Myocyte (in vitro differentiated cells): ENCODE results near the gene MBD6. TPM values are rescaled to one million over a fixed set of nuclear protein-coding genes. Genes with fewer than 3 reads are reported as not detected.
A peak's percentile ranks its signal among the peaks of the same experiment; 100 is the strongest.
"Not testable (repeated sequence)": the region's sequence is repeated elsewhere in the genome, so short reads cannot be mapped to it uniquely, and the experiment has no call there.

Source experiments
- DNase-seq: peaks from one replicate; pipeline ENCODE4 v3.0.0-alpha.2; 2012; ENCODE audit warnings: low read depth
- total RNA-seq: library from RNA; depleted of rRNA; stranded (reverse); fragments of >200 nt; gene quantifications from 2 replicates; pipeline ENCODE4 v1.2.3, GENCODE V29; 2014

The MBD6 gene
- total RNA-seq, 1 donor from 2014 or later = 8.2 TPM

DNA sequence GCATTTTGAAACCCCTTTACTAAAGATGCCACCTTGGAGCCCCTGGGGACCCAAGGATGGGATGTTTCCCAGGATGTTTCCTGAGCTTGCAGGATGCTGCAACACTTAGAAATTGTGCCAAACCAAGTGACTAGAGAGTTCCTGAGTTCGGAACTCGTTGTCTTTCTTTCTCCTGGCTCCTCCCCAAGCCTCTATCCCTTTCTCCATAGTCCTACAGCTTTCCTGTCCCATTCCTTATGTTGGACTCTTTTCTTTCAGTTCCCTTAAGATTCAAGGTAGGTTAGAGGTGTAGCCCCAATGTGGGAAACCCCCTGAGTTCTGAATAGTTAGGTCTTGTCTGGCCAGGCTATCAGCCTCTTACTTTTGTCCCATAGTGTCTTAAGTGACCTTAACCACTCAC, 25.9 kb downstream of the MBD6 start:
- DNase-seq = no peak

DNA sequence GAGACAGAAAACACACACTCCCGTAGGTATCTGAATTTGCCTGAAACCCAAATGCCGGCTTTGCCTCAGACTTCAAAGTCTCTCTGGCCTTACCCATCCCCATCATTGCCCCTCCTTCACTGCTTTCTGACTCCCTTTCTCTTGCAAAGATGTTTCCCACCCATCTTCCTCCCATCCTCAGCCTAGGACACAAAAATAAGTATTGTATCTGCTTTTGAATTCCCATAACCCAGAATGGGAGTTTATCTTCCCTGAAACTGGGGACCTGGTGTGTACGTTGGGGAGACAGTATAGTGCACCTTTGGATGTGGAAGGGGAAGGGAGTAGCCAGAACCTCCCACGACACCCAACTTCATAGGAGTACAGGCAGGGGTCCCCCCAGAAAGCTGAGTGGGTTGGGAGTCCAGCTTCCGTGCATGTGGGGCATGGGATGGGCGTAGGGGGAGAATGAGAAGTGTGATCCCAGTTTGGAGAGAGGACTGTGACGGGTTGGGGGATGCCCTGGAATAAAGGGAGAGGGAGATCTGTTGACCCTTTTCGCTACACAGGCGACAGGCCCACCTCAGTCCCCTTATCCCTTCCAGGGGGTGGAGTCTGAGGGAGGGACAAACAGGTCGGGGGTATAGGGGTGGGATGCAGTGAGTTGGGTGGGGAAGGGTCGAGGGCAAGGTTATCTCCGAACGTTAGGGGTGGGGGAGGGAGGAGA, 26.7 kb downstream of the MBD6 start:
- DNase-seq = no peak

- no peak for DNase-seq
Observed at GRCh38 chr12:57549909-57550640, 27.5 kb downstream of the MBD6 start, which contains the start of gene KIF5A. TSS of gene KIF5A (plus strand) at chr12:57550044. CDS start at chr12:57550272, 228 bp downstream.

DNA sequence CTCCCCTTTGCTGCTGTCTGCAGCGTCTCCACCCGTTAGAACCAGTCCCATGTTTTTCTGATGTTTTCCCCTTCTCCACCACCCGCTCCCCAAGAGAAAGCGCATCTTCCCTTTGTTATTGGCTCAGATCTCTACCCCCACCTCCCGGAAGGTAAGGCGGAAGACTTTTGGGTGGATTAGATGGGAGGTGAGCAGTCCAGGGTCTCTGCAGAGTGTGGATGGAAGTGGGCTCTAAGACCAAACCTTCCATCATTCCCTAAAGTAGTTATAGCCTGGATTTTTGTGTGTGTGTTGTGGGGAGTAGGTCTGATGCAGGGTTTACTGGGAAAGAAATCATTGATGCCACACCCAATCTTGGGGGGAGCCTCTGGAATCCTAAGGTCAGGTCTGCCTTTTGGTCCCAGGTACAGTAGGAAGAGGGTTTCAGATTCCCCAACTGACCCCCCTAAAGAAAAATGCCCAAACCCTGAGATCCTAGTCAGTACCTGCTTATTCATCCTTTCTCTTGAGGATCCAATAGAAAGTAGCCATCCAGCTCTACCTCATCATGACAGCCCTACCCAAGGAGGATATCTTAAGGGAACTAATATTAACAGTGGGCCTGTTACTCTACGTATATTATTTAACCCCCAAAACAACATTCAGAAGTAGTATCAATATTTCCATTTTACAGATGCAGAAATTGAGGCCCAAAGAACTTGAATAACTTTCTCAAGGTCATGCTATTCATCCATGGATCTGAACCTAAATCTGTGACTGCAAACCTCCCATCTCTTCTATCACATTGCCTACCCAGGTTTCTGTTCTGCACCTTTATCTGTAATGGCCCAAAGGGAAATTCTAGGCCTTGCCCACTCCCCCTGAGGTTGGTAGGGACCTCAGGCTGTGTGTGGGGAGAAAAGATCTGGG, 28.3 kb downstream of the MBD6 start:
- no peak for DNase-seq

GRCh38 chr12:57551637-57552305, 29.1 kb downstream of the MBD6 start:
- DNase-seq = no peak

- DNase-seq = no peak
Observed at GRCh38 chr12:57552306-57552651, 29.7 kb downstream of the MBD6 start.

DNA sequence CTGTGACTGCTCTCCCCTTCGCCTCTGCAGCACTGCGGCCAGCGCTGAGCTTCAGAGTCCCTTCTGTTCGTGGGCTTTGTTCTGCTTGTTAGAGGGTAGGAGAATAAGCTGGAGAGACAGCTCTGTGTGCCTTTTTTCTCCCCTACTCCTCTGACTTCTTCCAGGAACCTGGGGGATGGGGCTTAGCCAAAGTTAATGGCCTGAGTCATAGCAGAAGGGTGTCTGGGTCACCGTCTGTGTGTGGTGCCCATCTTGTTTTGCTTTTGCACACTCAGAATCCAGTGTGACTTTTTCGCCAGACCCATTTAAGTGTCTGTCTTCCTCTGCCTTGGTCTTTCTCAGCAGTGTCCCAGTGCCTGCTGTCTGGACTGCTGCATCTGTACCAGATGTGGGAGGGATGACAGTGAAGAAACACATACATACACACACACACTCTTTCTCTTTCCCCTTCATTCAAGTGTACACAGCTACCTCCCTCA, 30.2 kb downstream of the MBD6 start:
- DNase-seq = no peak

- no peak for DNase-seq
Observed at GRCh38 chr12:57553343-57554202, 30.9 kb downstream of the MBD6 start.

DNA sequence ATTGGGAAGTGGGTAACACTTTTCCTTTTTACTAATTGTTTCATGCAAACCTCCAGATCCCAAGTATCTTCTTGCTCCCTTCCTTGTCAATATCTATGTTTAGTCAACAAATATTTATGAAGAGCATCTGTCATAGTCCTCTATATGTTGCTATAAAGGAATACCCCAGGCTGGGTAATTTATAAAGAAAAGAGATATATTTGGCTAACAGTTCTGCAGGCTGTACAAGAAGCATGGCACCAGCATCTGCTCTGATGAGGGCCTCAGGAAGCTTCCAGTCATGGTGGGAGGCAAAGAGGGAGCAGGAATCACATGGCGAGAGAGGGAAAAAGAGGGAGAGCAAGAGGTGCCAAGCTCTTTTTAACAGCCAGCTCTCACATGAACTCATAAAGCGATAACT, 31.8 kb downstream of the MBD6 start:
- no peak for DNase-seq

DNA sequence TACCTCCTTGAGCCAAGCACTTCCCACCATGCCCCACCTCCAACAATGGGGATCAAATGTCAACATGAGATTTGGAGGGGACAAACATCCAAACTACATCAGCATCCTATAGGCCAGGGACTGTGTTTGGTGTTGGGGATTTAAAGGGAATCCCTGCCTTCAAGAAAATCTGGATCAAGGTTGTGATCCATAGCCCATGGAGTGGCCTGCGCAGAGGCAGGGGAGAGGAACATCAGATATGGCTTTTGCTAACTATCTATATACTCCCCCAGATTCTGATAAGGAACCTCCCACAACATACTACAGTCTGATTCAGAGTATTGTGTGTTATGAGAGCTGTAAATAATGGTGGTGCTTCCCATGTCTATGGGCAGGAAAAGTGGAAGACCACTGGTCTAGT, 32.3 kb downstream of the MBD6 start:
- DNase-seq = no peak

GRCh38 chr12:57558864-57559263, 36.2 kb downstream of the MBD6 start:
- DNase-seq = no peak

GRCh38 chr12:57560516-57560915, 37.9 kb downstream of the MBD6 start:
- no peak for DNase-seq

DNA sequence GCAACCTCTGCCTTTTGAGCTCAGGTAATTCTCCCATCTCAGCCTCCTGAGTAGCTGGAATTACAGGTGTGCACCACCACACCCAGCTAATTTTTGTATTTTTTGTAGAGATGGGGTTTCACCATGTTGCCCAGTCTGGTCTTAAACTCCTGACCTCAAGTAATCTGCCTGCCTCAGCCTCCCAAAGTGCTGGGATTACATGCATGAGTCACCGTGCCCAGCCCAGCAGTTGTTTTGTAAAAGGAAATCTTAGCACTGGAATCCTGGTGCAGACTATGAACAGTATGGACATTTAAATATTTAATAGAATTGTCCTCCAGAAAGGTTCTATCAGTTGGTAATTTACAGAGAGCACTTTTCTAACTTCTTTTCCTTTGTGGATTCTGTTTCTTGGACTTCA, 38.5 kb downstream of the MBD6 start:
- peak; percentile 38 for DNase-seq

GRCh38 chr12:57563358-57563757, 40.7 kb downstream of the MBD6 start:
- no peak for DNase-seq

GRCh38 chr12:57564178-57564740, 41.6 kb downstream of the MBD6 start:
- no peak for DNase-seq

GRCh38 chr12:57568838-57569237, 46.2 kb downstream of the MBD6 start:
- DNase-seq = no peak

DNA sequence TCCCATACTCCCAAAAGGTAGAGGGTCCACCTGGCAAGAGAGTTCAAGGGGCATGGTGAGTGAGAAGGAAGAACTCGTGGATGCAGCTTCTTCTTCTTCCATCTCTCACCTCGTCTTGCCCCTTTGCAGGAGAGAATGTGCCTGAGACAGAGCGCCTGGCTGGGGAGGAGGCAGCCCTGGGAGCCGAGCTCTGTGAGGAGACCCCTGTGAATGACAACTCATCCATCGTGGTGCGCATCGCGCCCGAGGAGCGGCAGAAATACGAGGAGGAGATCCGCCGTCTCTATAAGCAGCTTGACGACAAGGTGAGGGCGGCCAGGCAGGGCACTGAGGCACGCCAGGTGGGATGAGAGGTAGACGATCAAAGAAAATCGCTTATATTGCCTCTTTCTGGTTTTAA, 47.2 kb downstream of the MBD6 start:
- no peak for DNase-seq

DNA sequence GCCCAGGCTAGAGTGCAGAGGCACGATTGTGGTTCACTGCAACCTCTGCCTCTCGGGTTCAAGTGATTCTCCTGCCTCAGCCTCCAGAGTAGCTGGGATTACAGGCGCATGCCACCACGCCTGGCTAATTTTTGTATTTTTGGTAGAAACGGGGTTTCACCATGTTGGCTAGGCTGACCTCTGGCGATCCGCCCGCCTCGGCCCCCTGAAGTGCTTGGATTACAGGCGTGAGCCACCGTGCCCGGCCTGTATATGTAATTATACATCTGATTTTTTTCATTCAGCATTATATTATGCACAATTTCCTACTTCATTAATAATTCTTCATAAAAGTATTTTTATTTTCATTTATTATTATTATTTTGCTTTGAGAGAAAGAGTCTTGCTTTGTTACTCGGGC, 47.8 kb downstream of the MBD6 start:
- not testable (repeated sequence) for DNase-seq

GRCh38 chr12:57571926-57572762, 49.5 kb downstream of the MBD6 start:
- no peak for DNase-seq
